Testis (tissue), 2 donors: ENCODE measurements around the gene VKORC1.

Experiments used
- POLR2A ChIP-seq: fragments of 450-650 bp; IDR thresholded peaks from one replicate; pipeline ENCODE4 v1.6.1; 2017; ENCODE audit warnings: antibody characterized with exemption, mild to moderate bottlenecking, moderate library complexity
- TF ChIP-seq, protein P1 (sequence below), 3 experiments: fragments of 450-650 bp in 2 of 3; fragments of 200-600 bp in 1 of 3; sonication (generic) in 1 of 3; IDR thresholded peaks; one replicate each; pipeline ENCODE4 v1.5.1; 2016 to 2019; ENCODE audit warnings: antibody characterized with exemption in 3 of 3, mild to moderate bottlenecking in 2 of 3, moderate library complexity in 1 of 3

DNA sequence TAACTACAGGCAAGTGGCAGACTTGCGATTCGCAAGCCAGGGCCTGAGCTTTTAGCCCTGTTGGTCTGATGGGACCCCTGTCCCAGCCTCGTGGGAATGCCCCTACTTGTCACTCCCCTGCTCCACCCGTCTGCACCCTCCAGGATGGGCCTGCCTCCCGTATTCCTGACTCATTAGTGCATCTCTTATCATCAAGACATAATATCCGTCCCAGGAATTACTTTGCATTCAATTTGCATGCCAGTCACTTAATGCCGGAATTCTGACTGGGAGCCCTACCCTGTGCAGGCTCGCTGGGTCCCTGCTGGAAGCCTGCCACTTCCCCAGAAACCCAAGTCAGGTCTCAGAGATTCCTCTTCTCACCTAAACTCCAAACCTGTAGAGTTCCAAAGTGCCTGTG, 9.2 kb downstream of the VKORC1 start:
- TF ChIP-seq, protein P1, sequence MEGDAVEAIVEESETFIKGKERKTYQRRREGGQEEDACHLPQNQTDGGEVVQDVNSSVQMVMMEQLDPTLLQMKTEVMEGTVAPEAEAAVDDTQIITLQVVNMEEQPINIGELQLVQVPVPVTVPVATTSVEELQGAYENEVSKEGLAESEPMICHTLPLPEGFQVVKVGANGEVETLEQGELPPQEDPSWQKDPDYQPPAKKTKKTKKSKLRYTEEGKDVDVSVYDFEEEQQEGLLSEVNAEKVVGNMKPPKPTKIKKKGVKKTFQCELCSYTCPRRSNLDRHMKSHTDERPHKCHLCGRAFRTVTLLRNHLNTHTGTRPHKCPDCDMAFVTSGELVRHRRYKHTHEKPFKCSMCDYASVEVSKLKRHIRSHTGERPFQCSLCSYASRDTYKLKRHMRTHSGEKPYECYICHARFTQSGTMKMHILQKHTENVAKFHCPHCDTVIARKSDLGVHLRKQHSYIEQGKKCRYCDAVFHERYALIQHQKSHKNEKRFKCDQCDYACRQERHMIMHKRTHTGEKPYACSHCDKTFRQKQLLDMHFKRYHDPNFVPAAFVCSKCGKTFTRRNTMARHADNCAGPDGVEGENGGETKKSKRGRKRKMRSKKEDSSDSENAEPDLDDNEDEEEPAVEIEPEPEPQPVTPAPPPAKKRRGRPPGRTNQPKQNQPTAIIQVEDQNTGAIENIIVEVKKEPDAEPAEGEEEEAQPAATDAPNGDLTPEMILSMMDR (IDR thresholded peaks at IDR 0.05): no peak
- TF ChIP-seq POLR2A: no peak
